Ishikawa (cell line): ENCODE measurements around the gene C1QTNF4.

Experiments
- EGR1 ChIP-seq: IDR thresholded peaks from 2 replicates; pipeline ENCODE4 v1.6.1; 2012
- MAX ChIP-seq: IDR thresholded peaks from 2 replicates; pipeline ENCODE4 v1.6.1; 2012
- NFIC ChIP-seq: IDR thresholded peaks from 2 replicates; pipeline ENCODE4 v1.6.1; 2012
- TCF12 ChIP-seq: IDR thresholded peaks from 2 replicates; pipeline ENCODE4 v1.6.1; 2012; ENCODE audit warnings: low read depth

- TF ChIP-seq NFIC (no peak), MAX (no peak), TCF12 (no peak), EGR1 (no peak)
Measured at GRCh38 chr11:47641600-47642098, 47.4 kb upstream of the C1QTNF4 start.
